ENCODE results near the gene UIMC1. TPM values are rescaled to one million over a fixed set of nuclear protein-coding genes. Genes with fewer than 3 reads are reported as not detected.

UIMC1 gene
- total RNA-seq, 1 donor from 2014 or later: 39.1 TPM

DNA sequence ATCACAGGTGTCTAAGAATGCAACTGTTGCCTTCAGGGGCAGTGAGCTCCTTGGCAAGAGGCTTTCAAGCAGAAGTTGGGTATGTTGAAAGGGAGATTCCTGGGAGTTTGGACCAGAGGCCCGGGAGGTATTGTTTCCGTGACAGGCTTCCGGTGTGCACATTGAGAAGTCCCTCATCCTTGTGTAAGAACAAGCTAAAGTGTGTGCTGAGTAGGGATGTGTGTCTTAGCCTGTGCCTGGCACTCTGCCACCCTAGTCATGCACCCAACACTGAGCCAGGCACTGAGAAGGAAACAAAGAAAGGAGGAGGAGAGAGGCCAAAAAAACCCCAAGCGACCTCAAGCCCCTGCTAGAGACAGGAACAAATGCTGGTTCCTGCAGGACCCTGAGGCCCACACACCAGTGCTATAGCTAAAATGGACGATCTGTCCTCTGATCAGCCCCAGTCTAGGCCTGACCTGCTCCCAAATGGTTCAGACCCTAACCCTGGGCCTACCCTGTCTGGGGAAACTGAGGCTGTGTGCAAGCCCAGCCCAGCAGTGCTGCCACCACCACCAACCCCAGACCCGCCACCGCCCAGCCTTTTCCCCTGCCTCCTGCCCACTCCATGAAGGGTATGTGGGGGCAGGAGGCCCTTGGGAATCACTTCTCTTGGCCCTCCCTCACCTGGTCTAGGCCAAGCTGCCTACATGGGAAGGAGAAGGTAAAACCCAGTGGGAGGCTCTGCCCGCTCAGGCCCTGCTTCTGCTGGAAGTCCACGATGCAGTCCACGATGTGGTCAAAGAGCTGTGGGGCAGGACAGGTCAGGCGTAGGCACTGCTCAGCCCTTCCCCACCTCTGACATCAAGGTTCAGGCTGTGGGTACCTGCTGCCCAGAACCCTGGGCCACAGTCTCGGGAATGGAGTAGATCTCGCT is 120.0 kb downstream of the UIMC1 start:
- peak; percentile 59 for DNase-seq (ENCODE audit: low spot score)

DNA sequence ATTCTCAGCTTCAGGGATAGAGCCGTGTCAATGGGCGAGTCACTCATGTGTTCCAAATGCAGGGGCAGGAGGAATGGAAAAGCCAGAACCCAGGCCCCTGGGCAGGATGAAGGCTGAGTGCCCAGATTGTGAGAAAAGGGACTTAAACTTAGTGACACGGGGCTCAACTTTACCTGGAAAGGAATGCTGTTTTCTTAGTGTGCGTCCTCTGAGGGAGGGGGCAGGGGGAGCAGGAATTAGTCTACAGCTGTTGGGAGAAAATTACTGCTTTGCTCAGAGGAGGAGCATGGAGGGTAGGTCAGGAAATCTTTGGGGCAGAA is 122.0 kb downstream of the UIMC1 start:
- DNase-seq (ENCODE audit: low spot score): no peak

DNA sequence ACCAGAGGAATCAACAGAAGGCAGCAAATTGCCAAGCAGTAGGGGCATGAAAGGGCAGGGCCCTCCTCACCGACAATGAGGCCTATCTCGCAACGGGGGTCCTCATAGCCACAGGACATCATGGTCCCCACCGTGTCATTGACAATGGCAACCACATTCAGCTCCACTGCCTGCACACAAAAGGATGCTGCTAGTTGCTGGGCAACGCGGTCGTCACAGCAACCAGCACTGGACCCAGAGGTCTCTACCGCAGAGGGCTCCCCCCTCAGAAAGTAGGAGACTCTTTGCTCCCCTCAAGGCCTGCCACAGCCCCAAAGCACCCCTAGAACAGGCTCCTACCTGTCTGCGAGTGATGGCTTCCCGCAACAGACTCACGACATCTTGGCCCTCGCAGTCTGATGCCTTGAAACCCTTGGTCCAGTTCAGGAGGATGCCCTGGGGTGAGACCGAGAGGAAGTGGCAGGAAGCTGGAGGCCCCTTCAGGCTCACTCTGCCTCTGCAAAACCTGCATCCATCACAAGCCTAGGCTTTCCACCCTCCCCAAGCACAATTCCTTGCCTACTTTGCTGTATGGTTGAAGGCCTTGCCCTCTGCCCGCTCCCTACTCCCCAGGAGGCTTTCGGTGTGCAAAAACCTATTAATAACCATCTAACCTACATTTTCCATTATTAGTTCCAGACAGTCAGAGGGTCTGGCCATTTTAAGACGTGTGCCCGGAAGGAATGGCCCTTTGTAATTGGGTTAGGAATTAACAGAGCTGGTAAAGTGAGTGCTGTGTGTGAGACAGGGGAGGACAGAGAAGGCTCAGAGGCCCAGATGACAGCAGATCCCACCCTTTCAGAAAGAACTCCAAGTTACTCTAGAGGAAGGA is 122.6 kb downstream of the UIMC1 start:
- no peak for DNase-seq (ENCODE audit: low spot score)

DNA sequence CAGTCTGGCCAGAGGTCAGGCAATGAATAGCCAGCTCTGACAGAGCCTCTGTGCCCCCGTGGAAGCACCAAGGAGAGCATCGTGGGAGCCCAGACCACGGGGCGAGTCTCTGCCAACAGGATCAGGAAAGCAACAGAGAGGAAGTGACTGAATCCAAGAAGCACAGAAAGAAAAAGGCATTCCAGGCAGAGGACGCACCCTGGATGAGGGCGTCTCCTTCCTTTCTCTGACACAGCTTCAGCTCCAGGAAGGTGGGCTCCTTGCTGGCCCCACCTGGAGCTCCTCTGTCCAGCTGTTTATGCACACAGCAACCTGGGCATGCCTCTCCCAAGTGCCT is 124.0 kb downstream of the UIMC1 start:
- DNase-seq (ENCODE audit: low spot score): no peak

DNA sequence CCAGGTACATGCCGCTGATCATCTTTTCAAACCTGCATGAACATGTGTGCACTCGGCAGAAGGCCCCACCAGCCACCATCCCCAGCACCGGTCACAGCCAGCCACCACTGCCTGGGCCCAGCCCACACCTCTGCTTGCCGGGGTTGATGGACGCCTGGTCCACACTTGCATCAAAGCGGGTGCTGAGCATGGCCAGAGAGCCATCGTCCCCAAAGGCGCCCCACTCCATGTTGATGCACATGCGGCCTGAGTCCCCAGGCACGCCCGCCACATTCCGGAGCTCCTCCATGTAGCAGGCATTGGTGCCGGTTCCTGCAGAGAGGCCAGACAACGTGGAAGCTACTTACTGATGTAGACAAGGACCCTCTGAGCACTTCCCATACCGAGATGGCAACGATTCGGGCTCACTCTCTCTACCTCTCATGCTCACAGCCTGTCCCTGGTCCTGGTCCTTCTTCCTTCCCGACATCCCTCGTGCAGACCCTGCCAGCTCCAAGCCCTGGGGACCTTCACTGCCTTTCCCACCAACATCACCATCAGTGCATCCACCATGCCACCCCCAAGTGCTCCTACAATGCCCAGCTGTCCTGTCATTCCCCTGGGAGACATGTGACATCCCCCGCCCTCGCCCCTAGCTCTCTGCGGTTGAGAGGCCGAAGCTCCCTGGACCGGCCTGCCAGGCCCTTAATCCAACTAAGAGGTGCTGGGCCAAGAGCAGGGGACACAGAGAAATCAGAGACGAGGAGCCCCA is 124.6 kb downstream of the UIMC1 start:
- DNase-seq (ENCODE audit: low spot score): no peak

DNA sequence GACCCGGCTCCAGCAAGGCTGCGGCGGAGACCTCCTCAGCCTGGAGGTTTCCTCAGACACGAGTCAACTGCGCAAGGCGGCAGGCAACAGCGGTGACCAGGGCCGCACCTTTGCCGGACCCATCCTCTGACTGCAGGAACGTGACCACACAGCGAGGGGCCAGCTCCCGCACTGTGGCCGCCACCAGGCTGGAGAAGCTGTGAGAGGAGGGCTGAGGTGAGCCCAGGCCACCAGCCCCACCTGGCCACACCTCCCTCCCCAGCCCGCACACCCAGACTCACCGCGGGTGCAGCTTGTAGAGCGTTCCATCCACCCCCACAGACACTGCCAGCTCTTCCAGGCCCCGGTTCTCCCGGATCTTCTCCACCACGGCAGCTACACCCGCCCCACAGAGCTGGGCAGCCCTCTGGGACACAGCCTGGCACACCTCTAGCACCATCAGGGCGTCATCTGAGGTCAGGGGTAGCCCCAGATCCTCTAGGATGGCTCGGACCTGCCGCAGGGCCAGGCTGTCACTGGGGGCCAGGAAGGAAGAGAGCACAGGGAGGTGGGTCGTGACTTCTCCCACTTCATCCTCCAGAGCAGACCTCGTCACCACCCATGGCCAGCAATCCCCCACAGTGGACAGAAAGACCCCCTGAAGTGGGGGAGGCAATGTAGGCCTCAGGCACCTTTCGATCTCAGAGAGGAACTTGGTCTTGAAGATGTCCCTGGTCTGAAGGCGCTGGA is 125.4 kb downstream of the UIMC1 start:
- no peak for DNase-seq (ENCODE audit: low spot score)

DNA sequence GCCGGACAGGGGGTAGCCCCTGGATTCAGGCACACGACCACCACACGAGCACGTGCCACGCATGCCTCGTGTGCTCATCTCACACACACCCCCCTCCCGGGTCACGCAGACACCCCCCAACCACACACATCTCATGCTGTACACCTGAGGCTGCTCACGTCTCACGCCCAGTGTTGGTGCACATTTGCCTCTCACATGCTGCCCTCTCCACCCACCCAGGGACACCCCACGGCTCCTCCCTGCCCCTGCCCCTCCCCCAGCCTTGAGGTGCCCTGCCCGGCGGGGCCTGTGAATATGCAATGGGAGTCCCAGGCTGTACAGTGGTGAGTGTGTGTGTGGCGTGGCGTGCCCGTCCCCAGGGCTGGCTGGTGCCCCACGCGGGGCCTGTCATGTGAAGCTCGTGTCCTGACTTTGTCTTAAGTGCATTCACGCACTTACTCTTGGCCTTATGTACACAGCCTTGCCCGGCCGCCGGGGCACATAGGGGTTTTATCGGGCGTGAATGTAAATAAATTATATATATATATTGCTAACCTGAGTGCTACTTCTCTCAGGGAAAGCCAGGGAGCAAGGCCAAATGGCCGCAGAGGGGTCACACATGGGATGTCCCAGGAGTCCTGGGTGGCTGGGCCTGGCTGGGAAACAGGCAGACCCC is 126.1 kb downstream of the UIMC1 start:
- no peak for DNase-seq (ENCODE audit: low spot score)

DNA sequence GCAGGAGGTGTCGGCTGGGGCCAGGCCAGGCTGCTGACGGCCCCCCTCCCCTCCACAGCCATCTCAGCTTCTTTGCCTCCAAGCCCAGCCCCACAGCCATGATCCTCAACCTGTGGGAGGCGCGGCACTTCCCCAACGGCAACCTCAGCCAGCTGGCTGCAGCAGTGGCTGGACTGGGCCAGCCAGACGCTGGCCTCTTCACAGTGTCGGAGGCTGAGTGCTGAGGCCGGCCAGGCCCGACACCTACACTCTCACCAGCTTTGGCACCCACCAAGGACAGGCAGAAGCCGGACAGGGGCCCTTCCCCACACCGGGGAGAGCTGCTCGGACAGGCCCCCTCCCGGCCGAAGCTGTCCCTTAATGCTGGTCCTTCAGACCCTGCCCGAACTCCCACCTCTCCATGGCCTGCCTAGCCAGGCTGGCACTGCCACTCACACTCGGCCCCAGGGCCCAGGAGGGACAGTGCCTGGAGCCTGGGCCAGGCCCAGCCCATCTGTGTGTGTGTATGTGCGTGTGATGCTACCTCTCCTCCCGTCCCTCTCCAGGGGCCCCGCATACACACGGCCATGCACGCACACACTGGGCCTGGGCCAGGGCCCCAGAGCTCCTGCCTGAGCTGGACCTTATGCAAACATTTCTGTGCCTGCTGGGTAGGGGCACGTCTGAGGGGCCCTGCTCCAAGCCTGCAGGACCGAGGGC is 126.8 kb downstream of the UIMC1 start:
- no peak for DNase-seq (ENCODE audit: low spot score)

DNA sequence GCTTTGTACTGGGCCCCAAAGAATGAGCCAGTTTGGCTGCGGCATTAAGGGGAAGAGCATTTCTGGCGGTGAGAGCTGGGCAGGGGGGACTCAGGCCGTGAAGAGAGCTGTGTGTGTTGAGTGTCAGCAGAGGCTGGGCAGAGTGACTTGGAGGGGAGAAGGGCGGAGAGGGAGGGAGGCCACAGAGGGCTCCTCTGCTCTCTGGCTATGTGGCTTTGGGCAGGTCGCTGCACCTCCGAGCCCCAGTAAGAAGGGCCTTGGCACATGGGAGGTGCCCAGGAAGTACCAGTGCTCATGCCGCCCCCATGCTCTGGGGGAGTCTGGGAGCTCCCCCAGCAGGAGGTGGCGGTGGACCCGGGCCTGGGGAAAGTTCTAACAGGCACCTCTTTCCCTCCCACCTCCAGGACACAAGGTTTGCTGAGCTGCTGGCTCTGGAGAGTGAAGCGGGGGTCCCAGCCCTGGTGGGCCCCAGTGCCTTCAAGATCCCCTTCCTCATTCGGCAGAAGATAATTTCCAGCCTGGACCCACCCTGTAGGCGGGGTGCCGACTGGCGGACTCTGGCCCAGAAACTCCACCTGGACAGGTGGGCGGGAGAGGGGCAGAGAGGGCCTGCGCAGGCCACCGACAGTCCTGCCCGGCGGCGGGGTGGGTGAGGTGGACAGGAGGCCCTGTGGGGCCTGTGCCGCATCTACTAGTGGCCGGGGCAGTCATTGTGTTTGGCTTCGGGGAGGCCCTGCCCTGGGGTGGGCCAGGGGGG is 127.5 kb downstream of the UIMC1 start:
- DNase-seq (ENCODE audit: low spot score): no peak

DNA sequence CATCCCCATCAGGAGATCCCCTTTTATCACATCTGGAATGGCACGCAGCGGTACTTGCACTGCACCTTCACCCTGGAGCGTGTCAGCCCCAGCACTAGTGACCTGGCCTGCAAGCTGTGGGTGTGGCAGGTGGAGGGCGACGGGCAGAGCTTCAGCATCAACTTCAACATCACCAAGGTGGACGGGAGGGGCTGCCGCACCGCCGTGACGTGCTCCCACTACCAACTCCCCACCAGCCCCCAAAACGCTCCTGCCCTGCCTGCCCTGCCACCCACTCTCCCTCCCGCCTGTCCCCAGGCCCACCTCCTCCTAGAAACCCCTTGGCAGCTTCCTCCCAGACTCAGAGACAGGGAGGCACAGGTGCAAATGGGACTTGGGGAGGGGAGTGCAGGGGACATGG is 128.1 kb downstream of the UIMC1 start:
- no peak for DNase-seq (ENCODE audit: low spot score)

DNA sequence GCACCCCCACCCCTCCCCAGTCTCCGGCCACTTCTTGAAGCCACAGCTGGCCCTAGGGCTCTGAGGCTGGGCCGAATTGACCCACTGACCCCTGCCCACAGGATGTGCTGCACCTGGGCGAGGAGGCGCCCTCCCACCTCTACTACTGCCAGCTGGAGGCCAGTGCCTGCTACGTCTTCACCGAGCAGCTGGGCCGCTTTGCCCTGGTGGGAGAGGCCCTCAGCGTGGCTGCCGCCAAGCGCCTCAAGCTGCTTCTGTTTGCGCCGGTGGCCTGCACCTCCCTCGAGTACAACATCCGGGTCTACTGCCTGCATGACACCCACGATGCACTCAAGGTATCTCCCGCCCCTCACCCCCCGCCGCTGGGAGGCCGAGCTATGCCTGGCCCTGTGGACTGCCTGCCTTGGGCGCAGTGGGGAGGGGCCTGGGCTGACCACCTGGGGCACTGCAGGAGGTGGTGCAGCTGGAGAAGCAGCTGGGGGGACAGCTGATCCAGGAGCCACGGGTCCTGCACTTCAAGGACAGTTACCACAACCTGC is 128.7 kb downstream of the UIMC1 start:
- DNase-seq (ENCODE audit: low spot score): no peak

DNA sequence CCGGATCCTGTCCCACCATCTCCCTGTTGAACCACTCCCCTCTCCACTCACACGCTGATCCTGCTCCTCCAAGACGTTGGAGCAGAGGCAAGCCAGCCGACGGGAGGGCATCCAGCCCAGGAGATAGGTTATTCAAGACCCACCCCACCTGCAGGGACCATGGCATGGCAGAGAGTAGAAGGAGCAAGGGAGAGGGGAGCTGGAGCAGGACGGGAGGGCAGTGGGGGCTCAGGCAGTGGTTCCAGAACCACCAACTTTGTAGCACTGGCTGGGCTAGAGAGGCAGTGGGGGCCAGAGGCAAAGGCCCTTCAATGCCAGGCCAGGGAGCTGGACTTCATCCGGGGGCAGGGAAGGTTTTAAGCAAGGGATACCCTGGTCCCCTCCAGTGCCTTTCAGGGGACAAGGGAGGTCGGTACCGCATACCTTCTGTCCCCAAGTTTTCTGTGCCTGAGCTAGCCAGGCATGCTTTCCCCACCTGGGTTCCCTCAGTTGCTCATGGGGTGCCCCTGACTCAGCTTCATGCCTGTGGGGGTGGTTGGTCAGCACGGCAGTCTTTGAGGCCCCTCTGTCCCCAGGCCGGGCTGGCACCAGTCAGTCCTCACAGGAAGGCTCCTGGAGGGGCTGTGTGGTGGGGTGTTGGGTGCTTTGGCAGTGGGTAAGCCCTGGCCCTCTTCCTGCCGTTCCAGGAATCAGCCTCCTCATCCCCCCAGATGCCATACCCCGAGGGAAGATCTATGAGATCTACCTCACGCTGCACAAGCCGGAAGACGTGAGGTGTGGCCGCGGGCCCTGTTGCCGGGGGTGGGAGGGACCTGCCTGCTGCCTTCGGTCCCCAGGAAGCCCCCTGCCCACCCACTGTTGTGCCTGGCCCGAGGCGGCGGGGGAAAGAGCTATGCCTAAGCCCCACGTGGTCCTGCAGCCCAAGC is 129.8 kb downstream of the UIMC1 start:
- no peak for DNase-seq (ENCODE audit: low spot score)

DNA sequence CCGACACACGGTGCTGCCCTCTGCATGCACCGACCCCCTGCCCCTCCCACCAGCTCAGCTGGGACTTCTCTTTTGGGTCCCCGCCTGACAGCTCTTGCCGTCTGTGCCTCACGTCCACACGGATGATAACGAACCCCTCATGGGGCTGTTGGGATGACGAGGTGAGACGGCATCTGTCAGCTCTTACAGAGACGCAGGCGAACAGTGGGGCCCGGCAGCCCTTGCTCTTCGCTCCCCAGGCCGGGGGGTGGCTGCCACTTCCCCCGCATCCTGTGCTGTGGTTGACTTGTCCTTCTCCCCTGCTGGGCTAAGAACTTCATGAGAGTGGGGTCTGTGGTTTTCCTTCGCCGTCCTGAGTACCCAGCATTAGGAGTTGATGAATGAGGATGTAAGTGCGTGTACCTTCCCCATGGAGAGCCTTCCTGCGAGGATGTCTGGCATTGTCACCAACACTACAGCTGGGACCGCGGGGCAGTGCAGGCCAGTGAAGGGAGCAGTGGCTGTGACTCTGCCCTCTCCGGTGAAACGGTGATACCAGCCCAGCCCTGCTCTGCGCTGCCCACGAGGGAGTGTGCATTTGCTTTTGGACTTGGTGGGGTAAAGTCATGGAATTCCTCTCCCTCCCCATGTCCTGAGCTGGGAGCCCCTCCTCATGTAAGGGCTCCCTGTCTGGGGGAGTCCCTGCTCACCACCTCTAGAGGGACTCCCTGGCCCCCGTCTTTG is 130.6 kb downstream of the UIMC1 start:
- DNase-seq (ENCODE audit: low spot score): no peak

DNA sequence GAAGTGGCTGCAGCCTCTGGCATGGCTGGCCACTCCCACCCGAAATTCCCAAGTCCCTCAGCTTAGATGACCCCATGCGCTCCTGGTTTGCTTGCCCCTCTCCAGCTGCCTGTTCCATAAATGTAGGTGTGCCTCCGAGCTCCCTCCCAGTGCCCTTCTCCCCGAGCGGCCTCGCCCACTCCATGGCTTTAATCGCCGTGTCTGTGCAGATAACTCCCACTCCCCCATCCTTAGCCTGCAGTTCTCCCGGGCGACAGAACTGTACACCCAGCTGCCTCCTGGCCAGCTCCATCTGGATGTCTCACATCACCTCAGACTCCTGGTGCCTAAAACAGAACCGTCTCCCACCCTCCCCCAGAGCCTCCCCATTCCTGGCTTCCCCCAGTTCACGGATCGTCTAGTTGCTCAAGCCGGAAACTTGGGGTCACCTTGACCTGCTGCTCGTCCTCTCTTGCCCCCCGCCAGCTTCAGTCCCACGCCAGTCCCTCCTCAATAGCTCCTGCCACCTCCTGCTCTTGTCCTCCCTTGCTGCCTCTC is 131.5 kb downstream of the UIMC1 start:
- no peak for DNase-seq (ENCODE audit: low spot score)

DNA sequence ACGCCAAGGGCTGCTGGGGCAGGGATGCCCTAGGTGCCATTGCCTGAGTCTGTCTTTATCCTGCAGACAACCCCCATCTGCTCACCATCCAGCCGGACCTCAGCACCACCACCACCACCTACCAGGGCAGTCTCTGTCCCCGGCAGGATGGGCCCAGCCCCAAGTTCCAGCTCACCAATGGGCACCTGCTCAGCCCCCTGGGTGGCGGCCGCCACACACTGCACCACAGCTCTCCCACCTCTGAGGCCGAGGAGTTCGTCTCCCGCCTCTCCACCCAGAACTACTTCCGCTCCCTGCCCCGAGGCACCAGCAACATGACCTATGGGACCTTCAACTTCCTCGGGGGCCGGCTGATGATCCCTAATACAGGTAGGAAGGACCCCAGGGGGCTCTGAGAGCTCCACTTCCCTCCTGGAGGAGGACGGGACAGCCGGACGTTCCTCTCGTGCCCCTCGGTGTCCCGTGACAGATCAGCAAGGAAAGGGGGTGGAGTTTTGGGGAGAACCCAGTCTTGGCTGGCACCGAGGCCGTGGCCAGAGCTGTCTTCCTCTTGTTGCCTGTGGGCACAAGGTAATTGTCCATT is 132.3 kb downstream of the UIMC1 start:
- DNase-seq (ENCODE audit: low spot score): no peak

DNA sequence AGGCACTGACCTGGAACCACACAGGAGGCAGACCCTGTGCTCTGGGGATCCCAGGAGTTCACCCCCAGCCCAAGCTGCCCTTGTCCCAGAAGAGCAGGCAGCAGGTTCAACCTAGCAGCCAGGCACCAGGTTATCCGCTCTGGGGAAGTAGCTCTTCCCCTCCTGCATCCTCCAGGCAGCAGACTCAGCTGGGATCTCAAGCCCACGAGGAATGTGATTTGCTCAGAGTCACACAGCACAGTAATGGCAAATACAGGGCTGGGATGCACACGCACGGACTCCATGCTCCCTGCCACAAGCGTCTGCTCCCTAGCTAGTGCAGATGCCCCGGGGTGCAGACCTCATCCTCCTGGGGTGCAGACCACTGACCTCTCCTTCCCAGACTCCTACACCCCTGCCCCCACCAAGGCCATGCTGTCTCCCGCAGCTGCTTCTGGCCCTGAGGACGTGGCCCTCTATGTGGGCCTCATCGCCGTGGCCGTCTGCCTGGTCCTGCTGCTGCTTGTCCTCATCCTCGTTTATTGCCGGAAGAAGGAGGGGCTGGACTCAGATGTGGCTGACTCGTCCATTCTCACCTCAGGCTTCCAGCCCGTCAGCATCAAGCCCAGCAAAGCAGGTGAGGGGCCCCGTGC is 132.9 kb downstream of the UIMC1 start:
- DNase-seq (ENCODE audit: low spot score): no peak

All from mesenteric fat pad (tissue), 1 donor.